Muscle layer of colon (tissue), 2 donors: Measurements from ENCODE around the gene PFKP.

Source experiments
- H3K27ac ChIP-seq: one replicate; pipeline ENCODE4 v1.7.0; 2013; ENCODE audit warnings: low read depth, mild to moderate bottlenecking, low read length, moderate library complexity
- H3K27me3 ChIP-seq, 2 donors: one replicate each; pipeline ENCODE4 v1.7.0; 2013; ENCODE audit warnings: low read length in 2 of 2, mild to moderate bottlenecking in 2 of 2; ENCODE audit not compliant: insufficient read depth in 2 of 2, control insufficient read depth in 1 of 2
- H3K36me3 ChIP-seq: one replicate; pipeline ENCODE4 v1.7.0; 2013; ENCODE audit warnings: mild to moderate bottlenecking, low read length; ENCODE audit not compliant: insufficient read depth
- H3K4me1 ChIP-seq: one replicate; pipeline ENCODE4 v1.7.0; 2013; ENCODE audit warnings: mild to moderate bottlenecking, low read length; ENCODE audit not compliant: insufficient read depth
- H3K4me3 ChIP-seq, 2 donors: one replicate each; pipeline ENCODE4 v1.7.0; 2013; ENCODE audit warnings: low read length in 2 of 2, low read depth in 1 of 2, mild to moderate bottlenecking in 1 of 2, moderate library complexity in 1 of 2
- H3K9ac ChIP-seq: one replicate; pipeline ENCODE4 v1.7.0; 2013; ENCODE audit warnings: low read length
- H3K9me3 ChIP-seq: one replicate; pipeline ENCODE4 v1.7.0; 2013; ENCODE audit warnings: mild to moderate bottlenecking, low read length
- donor health status: abdominal sarcoma.
- donor health status: Adenocarcinoma of cecum.

Gene PFKP

DNA sequence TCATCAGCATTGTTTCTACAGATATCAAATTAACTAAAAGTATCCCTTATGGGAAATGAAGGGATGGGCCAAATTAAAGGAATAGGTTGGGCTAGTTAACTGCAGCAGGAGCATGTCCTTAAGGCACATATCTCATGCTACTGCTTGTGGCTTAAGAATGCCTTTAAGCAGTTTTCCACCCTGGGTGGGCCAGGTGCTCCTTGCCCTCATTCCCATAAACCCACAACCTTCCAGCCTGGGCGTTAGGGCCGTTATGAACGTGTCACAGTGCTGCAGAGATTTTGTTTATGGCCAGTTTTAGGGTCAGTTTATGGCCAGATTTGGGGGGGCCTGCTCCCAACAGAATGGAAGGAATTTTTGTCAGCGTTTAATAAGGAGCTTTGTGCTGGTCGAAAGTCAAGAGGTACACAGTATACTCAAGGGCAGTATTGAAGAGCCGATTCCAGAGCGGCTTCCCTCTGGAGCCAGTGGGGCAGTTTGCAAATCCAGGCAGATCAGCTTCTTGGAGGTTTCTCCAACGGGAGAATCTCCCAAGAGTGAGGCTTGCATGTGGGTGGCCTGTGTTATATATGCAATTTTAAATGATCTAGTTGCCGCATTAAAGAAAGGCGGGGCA lies 7.7 kb downstream of the PFKP start:
- no peaks in the 10 kb centered on the region for H3K9me3 ChIP-seq
- H3K27ac ChIP-seq = no peak overlapping the region
- H3K4me1 ChIP-seq = no peaks in the 10 kb centered on the region
- H3K4me3 ChIP-seq = no peak overlapping the region
- no peaks in the 10 kb centered on the region for H3K36me3 ChIP-seq
- peaks cover 0 to 4% of the 10 kb centered on the region in 2 donors for H3K27me3 ChIP-seq
- no peak overlapping the region for H3K9ac ChIP-seq

DNA sequence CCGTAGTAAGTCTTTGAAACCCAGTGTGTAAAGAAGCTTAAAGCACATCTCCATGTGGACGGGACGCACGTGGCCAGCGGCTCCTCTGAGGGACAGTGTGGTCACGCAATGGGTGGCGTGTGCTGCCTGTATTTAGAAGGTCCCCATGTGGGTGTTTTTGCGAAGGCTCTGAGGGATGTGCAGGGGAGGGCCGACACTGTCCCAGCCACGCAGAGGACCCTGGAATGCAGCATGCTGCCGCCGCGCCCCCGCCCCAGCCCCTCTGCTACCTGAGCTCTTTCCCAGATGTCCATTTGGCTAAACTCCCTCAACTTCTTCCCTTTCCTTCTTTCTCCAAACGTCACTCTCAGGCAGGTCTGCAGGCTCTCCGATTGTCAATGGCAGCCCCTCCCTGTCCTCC lies 8.8 kb downstream of the PFKP start:
- Histone ChIP-seq H3K9me3 (no peaks in the 10 kb centered on the region), H3K27ac (no peak overlapping the region), H3K4me1 (no peaks in the 10 kb centered on the region), H3K36me3 (no peaks in the 10 kb centered on the region), H3K4me3 (no peak overlapping the region), H3K9ac (no peak overlapping the region), H3K27me3 (peaks cover 0 to 4% of the 10 kb centered on the region in 2 donors)

DNA sequence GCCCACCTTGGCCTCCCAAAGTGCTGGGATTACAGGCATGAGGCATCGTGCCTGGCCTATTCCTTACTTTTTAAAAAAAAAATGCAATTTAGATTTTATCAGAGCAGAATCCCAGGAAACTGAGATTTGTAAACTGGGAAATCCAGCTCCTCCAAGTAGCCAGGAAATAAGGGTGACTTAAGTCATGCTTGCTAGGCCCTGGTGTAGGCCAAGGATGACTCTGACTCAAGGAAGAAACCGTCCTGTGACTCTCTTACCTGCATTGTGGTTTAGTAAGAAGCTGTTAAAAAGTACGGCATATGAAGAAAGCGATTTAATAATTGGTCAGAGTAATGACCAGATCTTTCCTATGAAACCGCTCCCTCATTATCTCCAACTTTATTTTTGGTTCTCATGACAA lies 10.2 kb downstream of the PFKP start:
- H3K9ac ChIP-seq = no peak overlapping the region
- no peaks in the 10 kb centered on the region for H3K4me1 ChIP-seq
- H3K27me3 ChIP-seq = no peaks in the 10 kb centered on the region
- no peaks in the 10 kb centered on the region for H3K9me3 ChIP-seq
- H3K27ac ChIP-seq = no peak overlapping the region
- H3K4me3 ChIP-seq = no peak overlapping the region
- no peaks in the 10 kb centered on the region for H3K36me3 ChIP-seq

DNA sequence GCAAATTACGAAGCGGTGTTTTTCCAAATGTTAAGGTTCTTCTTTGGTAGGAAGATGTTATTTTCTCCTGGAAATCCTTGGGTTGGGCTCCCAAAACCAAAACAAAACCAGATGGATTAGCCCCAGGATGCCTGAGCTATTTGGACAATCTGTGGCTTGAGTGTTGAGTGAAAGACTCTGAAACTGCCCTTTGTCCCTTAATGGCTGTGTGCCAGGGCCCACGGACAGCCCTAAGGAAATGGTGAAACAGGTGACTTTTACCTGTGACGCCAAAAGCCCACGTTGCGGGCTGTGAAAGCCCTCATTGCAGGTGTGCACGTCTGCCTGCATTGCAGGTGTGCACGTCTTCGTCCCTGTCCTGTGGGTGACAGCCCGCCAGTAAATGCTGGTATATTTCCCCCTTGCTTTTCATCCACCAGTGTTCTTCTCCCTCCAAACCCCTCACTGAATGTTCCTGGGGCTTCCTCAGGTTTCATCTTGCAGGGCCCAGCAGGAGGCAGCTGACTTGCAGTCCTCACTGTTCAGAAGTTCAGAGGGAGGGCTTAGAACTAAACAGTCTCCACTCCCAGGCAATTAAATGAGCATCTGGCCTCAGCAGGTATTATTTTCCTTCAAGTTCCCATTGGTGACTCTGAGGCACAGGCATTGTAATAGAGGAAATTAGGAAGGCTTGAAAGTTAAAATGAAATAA lies 10.7 kb downstream of the PFKP start:
- Histone ChIP-seq H3K4me3 (no peak overlapping the region), H3K9ac (no peak overlapping the region), H3K36me3 (no peaks in the 10 kb centered on the region), H3K4me1 (no peaks in the 10 kb centered on the region), H3K27me3 (no peaks in the 10 kb centered on the region), H3K27ac (no peak overlapping the region), H3K9me3 (no peaks in the 10 kb centered on the region)

DNA sequence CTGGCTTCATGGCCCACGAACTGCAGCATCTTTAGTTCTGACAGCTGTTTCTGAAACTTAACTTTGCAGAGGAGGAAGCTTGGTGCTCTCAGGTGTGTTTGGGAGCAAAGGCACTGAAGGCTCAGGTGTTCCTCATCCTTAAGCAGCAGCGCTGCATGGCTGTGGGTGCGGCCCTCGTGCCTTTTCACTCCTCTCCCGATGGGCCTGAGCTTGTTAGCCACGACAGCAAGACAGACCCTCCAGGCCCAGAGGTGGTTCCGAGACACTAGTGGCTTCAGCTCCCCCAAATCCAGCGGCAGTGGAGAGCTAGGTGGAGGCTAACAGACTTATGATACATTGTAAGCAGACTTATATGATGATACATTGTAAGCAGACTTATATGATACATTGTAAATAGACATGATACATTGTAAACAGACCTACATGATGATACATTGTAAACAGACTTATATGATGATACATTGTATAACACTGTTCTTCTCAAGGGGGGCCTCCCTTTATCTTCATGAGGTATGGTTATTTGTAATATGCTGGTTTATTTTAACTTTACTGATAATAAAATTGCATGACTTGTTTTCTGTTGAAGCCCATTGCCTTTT lies 14.1 kb downstream of the PFKP start:
- H3K4me3 ChIP-seq = no peak overlapping the region

DNA sequence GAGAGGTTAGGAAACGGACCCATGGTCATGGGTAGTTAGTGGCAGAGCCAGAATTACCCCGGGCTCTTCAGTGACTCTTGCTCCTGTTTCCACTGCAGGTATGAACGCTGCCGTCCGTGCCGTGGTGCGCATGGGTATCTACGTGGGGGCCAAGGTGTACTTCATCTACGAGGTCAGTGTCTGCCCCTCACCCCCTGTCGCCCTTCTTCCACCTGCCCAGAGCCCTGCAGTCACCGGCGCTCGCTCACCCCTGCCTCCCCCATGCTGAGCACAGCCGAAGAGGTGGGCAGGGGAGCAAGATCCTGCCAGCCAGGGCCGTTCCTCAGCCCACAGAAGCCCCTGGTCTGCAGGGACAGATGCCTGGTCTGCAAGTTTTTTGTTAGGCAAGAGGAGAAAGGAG lies 14.9 kb downstream of the PFKP start:
- no peak overlapping the region for H3K27ac ChIP-seq
- no peaks in the 10 kb centered on the region for H3K27me3 ChIP-seq
- no peaks in the 10 kb centered on the region for H3K36me3 ChIP-seq
- no peak overlapping the region for H3K9ac ChIP-seq
- H3K4me1 ChIP-seq = no peaks in the 10 kb centered on the region
- H3K9me3 ChIP-seq = no peaks in the 10 kb centered on the region
- no peak overlapping the region for H3K4me3 ChIP-seq

More for the DNA sequence above, 14.1 kb downstream of the PFKP start:
- Histone ChIP-seq H3K36me3 (no peaks in the 10 kb centered on the region), H3K4me1 (no peaks in the 10 kb centered on the region), H3K27ac (no peak overlapping the region), H3K9ac (no peak overlapping the region), H3K9me3 (no peaks in the 10 kb centered on the region), H3K27me3 (no peaks in the 10 kb centered on the region)

DNA sequence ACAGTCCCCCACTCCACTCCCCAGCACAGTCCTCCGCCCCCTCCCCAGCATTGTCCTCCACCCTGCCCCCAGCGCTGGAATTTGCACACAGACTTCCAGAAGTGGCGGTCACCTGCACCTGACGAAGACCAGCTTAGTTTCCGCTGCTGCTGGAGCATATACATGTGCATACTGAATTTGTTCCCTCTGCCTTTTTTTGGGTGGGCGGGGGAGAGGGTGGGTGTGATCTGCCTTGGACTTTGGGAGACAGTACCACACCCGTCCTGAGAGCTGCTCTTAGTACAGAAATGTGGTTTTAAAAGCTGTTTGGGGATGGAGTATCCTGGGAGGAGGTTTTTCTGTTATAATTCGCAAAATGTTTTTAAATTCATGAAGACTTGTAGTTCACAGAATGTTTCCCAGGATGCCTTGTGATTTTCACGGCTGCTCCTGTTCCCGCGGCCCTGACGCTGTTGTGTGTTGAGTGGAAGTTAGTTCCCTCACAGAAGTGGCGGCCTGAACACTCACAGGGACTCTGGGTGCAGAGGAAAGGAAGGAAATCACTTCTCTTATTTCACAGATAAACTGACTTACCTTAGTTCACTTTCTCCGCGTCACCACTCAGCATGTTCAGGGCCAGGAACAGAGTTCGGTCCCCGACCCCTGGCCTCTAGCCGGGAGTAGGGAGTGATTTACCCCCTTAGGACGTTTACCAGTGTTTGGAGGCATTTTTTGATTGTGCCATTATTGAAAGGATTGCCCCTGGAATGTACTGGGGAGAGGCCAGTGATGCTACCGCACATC lies 18.6 kb downstream of the PFKP start:
- Histone ChIP-seq H3K36me3 (no peaks in the 10 kb centered on the region), H3K27ac (no peak overlapping the region), H3K27me3 (no peaks in the 10 kb centered on the region), H3K4me1 (peaks cover 7% of the 10 kb centered on the region), H3K4me3 (no peak overlapping the region), H3K9me3 (no peaks in the 10 kb centered on the region), H3K9ac (no peak overlapping the region)

DNA sequence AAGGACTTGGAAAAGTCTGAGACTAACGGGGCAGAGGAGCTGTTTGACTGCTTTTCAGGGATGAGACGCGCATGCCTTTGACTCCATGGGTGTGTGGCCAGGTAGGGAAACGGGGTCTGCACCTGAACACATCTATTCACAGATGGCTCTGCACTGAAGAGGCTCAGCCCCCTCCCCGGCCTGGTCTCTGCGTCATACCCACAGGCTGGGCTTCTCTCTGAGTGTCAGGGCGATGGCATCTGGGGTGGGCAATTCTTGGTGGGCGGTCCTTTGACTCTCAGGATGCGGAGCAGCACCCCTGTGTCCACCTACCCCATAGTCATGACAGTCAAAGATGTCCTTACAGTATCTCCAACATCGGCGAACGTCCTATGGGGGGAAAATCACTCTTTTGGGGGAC lies 23.0 kb downstream of the PFKP start:
- H3K4me3 ChIP-seq = no peak overlapping the region
- H3K36me3 ChIP-seq = no peaks in the 10 kb centered on the region
- H3K27ac ChIP-seq = no peak overlapping the region
- no peaks in the 10 kb centered on the region for H3K27me3 ChIP-seq
- H3K4me1 ChIP-seq = peaks cover 29% of the 10 kb centered on the region
- no peaks in the 10 kb centered on the region for H3K9me3 ChIP-seq
- no peak overlapping the region for H3K9ac ChIP-seq

DNA sequence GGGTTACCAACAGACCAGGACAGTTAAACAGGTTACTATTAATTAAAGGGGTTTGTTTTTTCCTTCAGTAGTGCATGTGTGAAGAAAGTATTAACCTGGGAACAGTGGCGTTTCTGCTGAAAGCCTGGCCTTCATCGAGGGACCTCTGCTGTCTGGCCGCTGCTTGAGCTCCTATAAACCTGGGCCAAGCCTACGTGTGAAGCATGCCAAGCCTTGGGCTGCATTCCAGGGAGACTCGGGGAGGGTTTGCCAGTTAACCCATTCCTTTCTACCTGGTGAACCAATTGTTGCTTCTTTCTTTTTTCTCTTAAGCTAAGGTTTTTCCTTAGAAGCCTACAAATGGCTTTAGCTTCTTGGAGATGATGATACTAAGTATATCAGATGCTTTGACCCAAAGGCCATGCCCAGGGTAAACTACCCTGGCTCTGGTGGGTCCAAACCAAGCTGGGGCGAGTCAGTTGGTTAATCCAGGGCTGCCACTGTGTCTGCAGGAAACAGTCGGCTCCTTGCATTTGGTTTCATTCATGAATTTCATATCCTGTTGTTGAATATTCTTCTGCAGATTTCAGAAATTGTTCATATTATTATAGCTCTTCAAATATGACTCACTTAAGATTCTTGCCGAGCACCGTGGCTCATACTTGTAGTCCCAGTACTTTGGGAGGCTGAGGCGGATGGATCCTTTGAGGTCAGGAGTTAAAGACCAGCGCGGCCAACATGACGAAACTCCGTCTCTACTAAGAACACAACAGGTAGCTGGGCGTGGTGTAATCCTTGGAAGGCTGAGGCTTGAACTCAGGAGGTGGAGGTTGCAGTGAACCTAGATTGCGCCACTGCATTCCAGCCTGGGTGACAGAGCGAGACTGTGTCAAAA lies 23.8 kb downstream of the PFKP start:
- peaks cover 34% of the 10 kb centered on the region for H3K4me1 ChIP-seq
- no peaks in the 10 kb centered on the region for H3K36me3 ChIP-seq
- no peaks in the 10 kb centered on the region for H3K9me3 ChIP-seq
- H3K9ac ChIP-seq = no peak overlapping the region
- H3K4me3 ChIP-seq = no peak overlapping the region
- no peaks in the 10 kb centered on the region for H3K27me3 ChIP-seq
- no peak overlapping the region for H3K27ac ChIP-seq

DNA sequence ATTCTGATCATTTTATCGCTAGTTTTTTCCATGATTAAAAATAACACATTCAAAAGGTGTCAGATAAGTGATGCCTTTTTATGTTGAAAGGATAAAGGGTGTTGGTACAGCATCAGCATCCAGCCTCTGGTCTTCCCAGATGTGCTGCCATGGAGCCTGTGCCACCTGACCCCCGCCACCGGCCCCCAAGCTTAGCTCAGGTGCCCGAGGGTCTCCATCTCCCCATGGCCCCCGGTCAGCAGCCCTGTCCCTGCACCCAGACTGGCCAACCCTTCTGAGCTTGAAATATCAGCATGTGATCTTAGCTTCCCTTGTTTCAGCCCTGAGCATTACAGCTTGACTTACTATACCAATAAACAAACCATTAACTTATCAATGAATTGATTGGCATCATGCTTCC lies 24.6 kb downstream of the PFKP start:
- H3K9me3 ChIP-seq = no peaks in the 10 kb centered on the region
- H3K4me3 ChIP-seq = no peak overlapping the region
- H3K27me3 ChIP-seq = no peaks in the 10 kb centered on the region
- no peaks in the 10 kb centered on the region for H3K36me3 ChIP-seq
- peaks cover 38% of the 10 kb centered on the region for H3K4me1 ChIP-seq
- H3K27ac ChIP-seq = no peak overlapping the region
- H3K9ac ChIP-seq = no peak overlapping the region

DNA sequence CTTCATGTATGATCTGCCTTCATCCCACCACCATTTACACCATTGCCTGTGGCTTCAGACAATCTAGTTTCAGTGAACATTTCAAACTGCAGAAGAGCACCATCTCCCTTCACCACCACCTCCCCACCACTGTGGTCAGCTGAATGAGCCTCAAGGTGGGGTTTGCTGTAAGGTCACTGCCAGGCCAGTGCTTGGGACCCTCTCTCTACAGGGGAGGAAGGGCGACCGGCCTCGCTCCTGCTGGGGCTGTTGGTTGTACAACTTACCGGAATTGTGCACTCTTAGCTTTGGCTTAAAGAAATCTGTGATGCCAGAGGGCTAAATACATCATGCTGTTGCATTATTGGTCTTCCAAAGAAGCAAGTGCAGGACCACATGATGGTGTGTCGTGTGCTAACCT lies 26.6 kb downstream of the PFKP start:
- no peak overlapping the region for H3K4me3 ChIP-seq
- H3K36me3 ChIP-seq = no peaks in the 10 kb centered on the region
- H3K9ac ChIP-seq = no peak overlapping the region
- H3K4me1 ChIP-seq = peaks cover 38% of the 10 kb centered on the region
- no peaks in the 10 kb centered on the region for H3K27me3 ChIP-seq
- peak overlapping the region; percentile 67 for H3K27ac ChIP-seq
- no peaks in the 10 kb centered on the region for H3K9me3 ChIP-seq
